SU-DHL-6 (cell line): ENCODE results near the gene COA8.

Experiments used
- CTCF ChIP-seq: fragments of 200-600 bp; sonication (generic); IDR thresholded peaks from one replicate; pipeline ENCODE4 v1.5.1; 2017; ENCODE audit warnings: antibody characterized with exemption, mild to moderate bottlenecking, low read length, moderate library complexity; ENCODE audit not compliant: insufficient read depth, poor library complexity, severe bottlenecking
- EZH2phosphoT487 ChIP-seq: fragments of 200-600 bp; sonication (generic), shearing (Covaris generic); conservative IDR thresholded peaks from 2 replicates; pipeline ENCODE4 v1.6.1; 2018; ENCODE audit warnings: mild to moderate bottlenecking, antibody characterized with exemption, low read length, moderate library complexity, mixed read lengths

- TF ChIP-seq CTCF (no peak), EZH2phosphoT487 (no peak)
These were observed 37.7 kb downstream of the COA8 start for GRCh38 chr14:103600503-103600902.
